Natural killer cell (primary cell): ENCODE measurements around the gene SURF4. TPM values are rescaled to one million over a fixed set of nuclear protein-coding genes. Genes with fewer than 3 reads are reported as not detected.

ENCODE experiments used
- ATAC-seq, 3 donors: fragments of 150-1000 bp in 2 of 3; fragments of 200-7000 bp in 1 of 3; cut with Tn5 transposase; 1 replicate in 1 of 3; 2 replicates in 2 of 3; pipeline ENCODE4 v1.10.0; 2021; ENCODE audit warnings: mild to moderate bottlenecking in 2 of 3, moderate library complexity in 2 of 3
- DNase-seq, 2 donors: peaks; one replicate each; pipeline versions ENCODE4 v3.0.0 to v3.0.0-alpha.2; 2013 to 2021; ENCODE audit warnings: mixed read lengths in 1 of 2
- H3K27ac ChIP-seq: one replicate; pipeline ENCODE4 v1.5.1; 2013; ENCODE audit warnings: mild to moderate bottlenecking, low read length
- H3K27me3 ChIP-seq: one replicate; pipeline ENCODE4 v1.6.1; 2013; ENCODE audit warnings: low read length; ENCODE audit not compliant: control insufficient read depth, insufficient read depth
- H3K36me3 ChIP-seq: one replicate; pipeline ENCODE4 v1.6.1; 2013; ENCODE audit warnings: low read length; ENCODE audit not compliant: control insufficient read depth, insufficient read depth
- H3K4me1 ChIP-seq: one replicate; pipeline ENCODE4 v1.6.1; 2013; ENCODE audit warnings: low read length; ENCODE audit not compliant: control insufficient read depth, insufficient read depth
- H3K4me3 ChIP-seq: one replicate; pipeline ENCODE4 v1.5.1; 2013; ENCODE audit warnings: low read length
- H3K9me3 ChIP-seq: one replicate; pipeline ENCODE4 v1.6.1; 2013; ENCODE audit warnings: low read length; ENCODE audit not compliant: control insufficient read depth, insufficient read depth
- H3K27ac Mint-ChIP-seq, 2 donors: one replicate each; pipeline ENCODE4 v1.8.0; 2022; ENCODE audit warnings: mild to moderate bottlenecking in 2 of 2, mixed read lengths in 2 of 2, moderate library complexity in 1 of 2
- H3K27me3 Mint-ChIP-seq, 2 donors: one replicate each; pipeline ENCODE4 v1.8.0; 2022; ENCODE audit warnings: low read depth in 2 of 2, mixed read lengths in 2 of 2
- H3K36me3 Mint-ChIP-seq: one replicate; pipeline ENCODE4 v1.8.0; 2022; ENCODE audit warnings: mixed read lengths
- H3K4me1 Mint-ChIP-seq, 2 donors: one replicate each; pipeline ENCODE4 v1.8.0; 2022; ENCODE audit warnings: mixed read lengths in 2 of 2
- H3K4me3 Mint-ChIP-seq: one replicate; pipeline ENCODE4 v1.8.0; 2022; ENCODE audit warnings: mild to moderate bottlenecking, moderate library complexity, mixed read lengths
- H3K9me3 Mint-ChIP-seq, 2 donors: one replicate each; pipeline ENCODE4 v1.8.0; 2022; ENCODE audit warnings: mixed read lengths in 2 of 2
- WGBS: methylation state at CpG from one replicate; pipeline ENCODE4 v1.1.7; 2013; ENCODE audit warnings: missing lambda C conversion rate; ENCODE audit not compliant: insufficient coverage; 5-methylcytosine and 5-hydroxymethylcytosine counted together
- intact Hi-C: fragments of 100-400 bp; cut with micrococcal nuclease; formaldehyde crosslinking; loops from one replicate; pipeline ENCODE4 v1.14.2; 2022
- total RNA-seq, 4 donors: library from RNA; stranded (reverse); fragments of 120-200 nt in 1 of 4; gene quantifications; one replicate each; pipeline versions ENCODE4 v1.2.3 to v1.2.4, GENCODE V29; 2013 to 2022
- TF ChIP-seq, protein P1 (sequence below): fragments of 200-600 bp; IDR thresholded peaks from one replicate; pipeline ENCODE4 v1.8.0; 2022; ENCODE audit warnings: antibody characterized with exemption

The SURF4 gene
- total RNA-seq, 3 donors from 2014 or later (not counting 1 experiment from before 2014, with no cell fraction given) = 111 to 135 (median 114) TPM

- intact Hi-C loops = no loop called here
- Mint-ChIP-seq H3K4me3 (peak overlapping the region; percentile 13), H3K27me3 (no peaks in the 10 kb centered on the region), H3K9me3 (no peaks in the 10 kb centered on the region), H3K27ac (peak overlapping the region in 1 of 2 donors; percentile 94), H3K36me3 (peaks cover 12% of the 10 kb centered on the region), H3K4me1 (peaks cover 45 to 47% of the 10 kb centered on the region in 2 donors)
- H3K4me1 ChIP-seq = peaks cover 40% of the 10 kb centered on the region
- peaks cover 52% of the 10 kb centered on the region for H3K36me3 ChIP-seq
- no peak overlapping the region for H3K27ac ChIP-seq
- DNase-seq (no peak), ATAC-seq (no peak)
- no peak overlapping the region for H3K4me3 ChIP-seq
- TF ChIP-seq, protein P1, sequence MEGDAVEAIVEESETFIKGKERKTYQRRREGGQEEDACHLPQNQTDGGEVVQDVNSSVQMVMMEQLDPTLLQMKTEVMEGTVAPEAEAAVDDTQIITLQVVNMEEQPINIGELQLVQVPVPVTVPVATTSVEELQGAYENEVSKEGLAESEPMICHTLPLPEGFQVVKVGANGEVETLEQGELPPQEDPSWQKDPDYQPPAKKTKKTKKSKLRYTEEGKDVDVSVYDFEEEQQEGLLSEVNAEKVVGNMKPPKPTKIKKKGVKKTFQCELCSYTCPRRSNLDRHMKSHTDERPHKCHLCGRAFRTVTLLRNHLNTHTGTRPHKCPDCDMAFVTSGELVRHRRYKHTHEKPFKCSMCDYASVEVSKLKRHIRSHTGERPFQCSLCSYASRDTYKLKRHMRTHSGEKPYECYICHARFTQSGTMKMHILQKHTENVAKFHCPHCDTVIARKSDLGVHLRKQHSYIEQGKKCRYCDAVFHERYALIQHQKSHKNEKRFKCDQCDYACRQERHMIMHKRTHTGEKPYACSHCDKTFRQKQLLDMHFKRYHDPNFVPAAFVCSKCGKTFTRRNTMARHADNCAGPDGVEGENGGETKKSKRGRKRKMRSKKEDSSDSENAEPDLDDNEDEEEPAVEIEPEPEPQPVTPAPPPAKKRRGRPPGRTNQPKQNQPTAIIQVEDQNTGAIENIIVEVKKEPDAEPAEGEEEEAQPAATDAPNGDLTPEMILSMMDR = no peak
- no peaks in the 10 kb centered on the region for H3K9me3 ChIP-seq
- H3K27me3 ChIP-seq = no peaks in the 10 kb centered on the region
- 85% methylated on average over 15 of the region's 15 CpGs for WGBS
Measured at GRCh38 chr9:133349965-133350616, 25.8 kb downstream of the SURF4 start.

DNA sequence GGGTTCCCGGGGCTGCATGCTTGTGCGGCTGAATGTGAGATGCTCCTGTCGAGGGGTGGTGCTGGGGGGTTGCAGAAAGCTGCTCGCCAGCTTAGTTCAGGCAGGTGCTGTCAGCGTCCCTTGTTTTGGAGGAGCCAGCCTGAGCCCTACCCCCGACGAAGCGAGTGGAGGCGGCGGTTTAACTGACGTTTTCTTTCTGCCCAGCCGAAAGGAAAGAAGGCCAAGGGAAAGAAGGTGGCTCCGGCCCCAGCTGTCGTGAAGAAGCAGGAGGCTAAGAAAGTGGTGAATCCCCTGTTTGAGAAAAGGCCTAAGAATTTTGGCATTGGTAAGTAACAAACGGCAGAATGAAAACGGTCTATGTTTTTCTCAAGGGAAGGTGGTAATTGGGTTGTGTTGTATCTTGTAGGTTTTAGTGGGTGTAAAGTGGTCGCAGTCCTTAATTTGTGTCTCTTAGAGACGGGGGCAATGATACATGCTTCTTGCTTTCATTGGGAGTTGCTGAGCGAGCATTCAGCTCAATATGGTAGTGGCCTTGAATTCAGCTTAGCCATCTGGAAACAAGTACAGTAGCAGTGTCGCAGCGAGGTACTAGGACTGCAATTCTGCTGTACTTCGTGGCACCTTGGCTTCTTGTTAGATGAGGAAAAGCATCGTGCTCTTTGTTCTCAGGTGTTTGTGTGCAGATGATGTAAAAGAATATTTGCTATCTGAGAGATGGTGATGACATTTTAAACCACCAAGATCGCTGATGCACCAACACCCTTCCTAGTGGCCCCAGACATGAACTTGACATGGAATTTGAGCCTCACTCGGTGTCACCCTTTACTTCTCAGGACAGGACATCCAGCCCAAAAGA is 26.9 kb downstream of the SURF4 start:
- Mint-ChIP-seq H3K27me3 (no peaks in the 10 kb centered on the region), H3K4me1 (peaks cover 45 to 47% of the 10 kb centered on the region in 2 donors), H3K4me3 (peak overlapping the region; percentile 100), H3K9me3 (no peaks in the 10 kb centered on the region), H3K36me3 (peaks cover 12% of the 10 kb centered on the region), H3K27ac (peak overlapping the region; percentile 94 to 95)
- intact Hi-C loops = loop anchor here (1.0 kb wide), 2 partner anchors 13 to 27 kb away; partner anchors contain the start of genes STKLD1, SURF4 and SURF6
- peaks cover 57% of the 10 kb centered on the region for H3K36me3 ChIP-seq
- H3K27ac ChIP-seq = peak overlapping the region; percentile 75
- H3K4me3 ChIP-seq = peak overlapping the region; percentile 76
- H3K9me3 ChIP-seq = no peaks in the 10 kb centered on the region
- H3K4me1 ChIP-seq = peaks cover 35% of the 10 kb centered on the region
- TF ChIP-seq, protein P1 = no peak
- 19% methylated on average over 25 of the region's 25 CpGs for WGBS
- ATAC-seq (no peak), DNase-seq (no peak)
- H3K27me3 ChIP-seq = no peaks in the 10 kb centered on the region

DNA sequence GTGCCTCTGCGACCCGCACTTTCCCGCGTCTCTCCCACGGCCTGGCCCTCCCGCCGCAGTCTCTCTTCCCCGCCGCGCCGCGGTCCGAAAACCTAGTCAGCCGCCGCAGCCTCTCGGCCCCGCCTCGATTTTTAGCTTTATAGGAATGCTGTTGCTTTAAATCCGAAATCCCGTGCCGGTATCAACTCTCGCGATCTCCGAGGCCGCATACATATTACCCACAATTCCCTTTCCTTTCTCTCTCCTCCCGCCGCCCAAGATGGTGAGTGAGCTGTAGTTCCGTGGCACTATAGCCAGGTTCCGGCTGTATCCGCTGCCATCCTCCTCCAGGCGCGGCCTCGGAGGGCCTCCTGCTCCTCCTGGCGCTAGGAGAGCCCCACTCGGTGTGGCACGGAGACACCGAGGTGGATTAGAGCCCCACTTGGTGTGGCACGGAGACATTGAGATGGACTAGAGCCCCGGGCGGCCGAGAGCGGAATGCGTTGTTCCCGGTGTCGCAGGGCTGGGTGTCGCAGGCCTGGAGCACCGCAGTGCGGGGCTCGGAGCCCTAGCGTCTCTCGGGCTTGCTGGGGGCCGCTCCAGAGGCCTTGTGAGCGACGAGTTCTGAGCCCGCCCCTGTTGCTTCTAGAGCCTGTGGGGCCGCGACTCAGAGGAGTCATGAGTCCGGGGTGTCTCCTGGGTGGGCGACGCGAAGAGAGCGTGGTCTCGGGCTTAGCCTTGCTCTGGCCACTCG is 27.7 kb downstream of the SURF4 start, which contains the start of the genes MED22 and RPL7A:
TSS of gene MED22 (minus strand) at position 147 of the 733 bp plus-strand sequence. CDS start 1,469 bp downstream, outside the sequence.
TSS of gene RPL7A (plus strand) at position 234 of the 733 bp plus-strand sequence. CDS start at position 260, 26 bp downstream.
- H3K36me3 Mint-ChIP-seq = peaks cover 12% of the 10 kb centered on the region
- H3K27me3 Mint-ChIP-seq = no peaks in the 10 kb centered on the region
- H3K4me3 Mint-ChIP-seq = peak within 1 kb of the TSS; percentile 100
- peak within 1 kb of the TSS; percentile 75 for H3K27ac ChIP-seq
- H3K9me3 ChIP-seq = no peaks in the 10 kb centered on the region
- H3K27me3 ChIP-seq = no peaks in the 10 kb centered on the region
- H3K36me3 ChIP-seq = peaks cover 54% of the 10 kb centered on the region
- DNase-seq (peak; percentile 87 to 97), ATAC-seq (peak; percentile 90 to 96 (median 93))
- peak within 1 kb of the TSS; percentile 94 to 95 for H3K27ac Mint-ChIP-seq
- peaks cover 35% of the 10 kb centered on the region for H3K4me1 ChIP-seq
- peaks cover 42 to 44% of the 10 kb centered on the region in 2 donors for H3K4me1 Mint-ChIP-seq
- intact Hi-C loops = loop anchor here (1.0 kb wide), 2 partner anchors 12 to 28 kb away; partner anchors contain the start of genes STKLD1, SURF4 and SURF6
- TF ChIP-seq, protein P1 = no peak
- H3K9me3 Mint-ChIP-seq = no peaks in the 10 kb centered on the region
- under 1% methylated on average over 64 of the region's 64 CpGs for WGBS
- H3K4me3 ChIP-seq = peak within 1 kb of the TSS; percentile 76
